ENCODE results near the gene CCDC88B. TPM values are rescaled to one million over a fixed set of nuclear protein-coding genes. Genes with fewer than 3 reads are reported as not detected.
A peak's percentile ranks its signal among the peaks of the same experiment; 100 is the strongest.

Gene CCDC88B
- total RNA-seq, 1 experiment from 2014 or later: 11.2 TPM

GRCh38 chr11:64396079-64396591 is 56.1 kb downstream of the CCDC88B start:
- no peak overlapping the region for H3K4ac ChIP-seq (ENCODE audit: low read depth, low read length)
- no peak overlapping the region for H2BK12ac ChIP-seq (ENCODE audit: insufficient read length, low read depth, low read length)
- H3K4me1 ChIP-seq (ENCODE audit: insufficient read depth, low read length): peaks cover 3% of the 10 kb centered on the region; the same call in 1 of the 2 replicates
- H3K9me3 ChIP-seq (ENCODE audit: control insufficient read depth, low read depth, low read length): no peaks in the 10 kb centered on the region
- no CpG with 5 or more reads among the region's 15 CpGs for whole genome bisulfite sequencing (ENCODE audit: extremely low coverage, insufficient read length, low lambda C conversion rate)
- peak overlapping the region; percentile 20 to 89 (median 50); a peak in 6 of 7 replicates for H3K27ac Mint-ChIP-seq
- no peaks in the 10 kb centered on the region for H3K23me2 ChIP-seq (ENCODE audit: insufficient read length, low read depth, low read length, poor library complexity, severe bottlenecking)
- no peaks in the 10 kb centered on the region for H3K79me1 ChIP-seq (ENCODE audit: insufficient read depth, low read depth, low read length, poor library complexity, severe bottlenecking)
- no peak overlapping the region for H2BK20ac ChIP-seq (ENCODE audit: low read depth, low read length, poor library complexity, severe bottlenecking)
- H3T11ph ChIP-seq (ENCODE audit: low read length): no peak overlapping the region
- no peak for TF ChIP-seq CTCF (conservative IDR thresholded peaks at IDR 0.05)
- H3K9ac ChIP-seq (ENCODE audit: extremely low read depth, insufficient read length, low read length): no peak overlapping the region
- peaks cover 0 to 1% of the 10 kb centered on the region in 2 experiments; a peak in 1 of 5 replicates for H3K9me3 Mint-ChIP-seq
- H2BK5ac ChIP-seq (ENCODE audit: insufficient read length, low read length): no peak overlapping the region
- no peak overlapping the region for H4K8ac ChIP-seq (replicated peaks; ENCODE audit: insufficient read length, low read depth, low read length)
- peaks cover 17% of the 10 kb centered on the region for H3K27me3 Mint-ChIP-seq (ENCODE audit: low read depth)
- no peak overlapping the region for H3K23ac ChIP-seq (ENCODE audit: insufficient read length, low read depth, low read length)
- H3K79me2 ChIP-seq (ENCODE audit: insufficient read depth, low read length): no peaks in the 10 kb centered on the region
- peak overlapping the region in 1 of 2 experiments; percentile 55; a peak in 2 of 5 replicates for H3K4me3 Mint-ChIP-seq
- no peak overlapping the region for H2BK15ac ChIP-seq (ENCODE audit: low read depth, low read length)
- no peaks in the 10 kb centered on the region; a peak in 1 of 7 replicates for H3K36me3 Mint-ChIP-seq (ENCODE audit: insufficient read depth in 1 of 3, low read depth in 3 of 3)
- no peak overlapping the region for H2AK5ac ChIP-seq (ENCODE audit: insufficient read length, low read length)
- H2BK120ac ChIP-seq (ENCODE audit: low read depth, low read length, poor library complexity, severe bottlenecking): no peak overlapping the region
- H4K5ac ChIP-seq (ENCODE audit: insufficient read length, low read depth, low read length): no peak overlapping the region
- peaks cover 20 to 27% of the 10 kb centered on the region in 2 experiments for H3K4me1 Mint-ChIP-seq
- peak overlapping the region; percentile 2 for H2AFZ ChIP-seq (ENCODE audit: low read length)
- no peak overlapping the region for H3K27ac ChIP-seq (ENCODE audit: insufficient read length, low read depth, low read length)
- peak overlapping the region; percentile 2 for H3K4me2 ChIP-seq (ENCODE audit: insufficient read depth, insufficient read length, low read length)
- no peaks in the 10 kb centered on the region for H3K27me3 ChIP-seq (ENCODE audit: insufficient read depth, low read length)
- DNase-seq: peak; percentile 78
- no peak overlapping the region for H3K14ac ChIP-seq (ENCODE audit: insufficient read depth, low read length)
- H4K20me1 ChIP-seq (ENCODE audit: control insufficient read depth, insufficient read depth, insufficient read length): peaks cover 3% of the 10 kb centered on the region
- no peak overlapping the region for H3K56ac ChIP-seq (ENCODE audit: insufficient read length, low read depth, low read length)
- no peak overlapping the region for H3K18ac ChIP-seq (ENCODE audit: insufficient read length, low read depth, low read length)
- H4K91ac ChIP-seq (ENCODE audit: insufficient read length, low read depth, low read length): no peak overlapping the region

Data from H9 (cell line).